Activated naive CD8-positive, alpha-beta T cell (primary cell): ENCODE results near the gene SUPT3H.

Experiments used
- H3K27ac Mint-ChIP-seq: one replicate; pipeline ENCODE4 v1.8.0; 2021; ENCODE audit warnings: mixed read lengths
- H3K27me3 Mint-ChIP-seq: one replicate; pipeline ENCODE4 v1.8.0; 2021; ENCODE audit warnings: mixed read lengths
- H3K36me3 Mint-ChIP-seq: one replicate; pipeline ENCODE4 v1.8.0; 2021; ENCODE audit warnings: mixed read lengths
- H3K4me1 Mint-ChIP-seq: one replicate; pipeline ENCODE4 v1.8.0; 2021; ENCODE audit warnings: low read depth, mixed read lengths
- H3K4me3 Mint-ChIP-seq: one replicate; pipeline ENCODE4 v1.8.0; 2021; ENCODE audit warnings: mild to moderate bottlenecking, mixed read lengths
- H3K9me3 Mint-ChIP-seq: one replicate; pipeline ENCODE4 v1.8.0; 2021; ENCODE audit warnings: low read depth, mixed read lengths

The SUPT3H gene

DNA sequence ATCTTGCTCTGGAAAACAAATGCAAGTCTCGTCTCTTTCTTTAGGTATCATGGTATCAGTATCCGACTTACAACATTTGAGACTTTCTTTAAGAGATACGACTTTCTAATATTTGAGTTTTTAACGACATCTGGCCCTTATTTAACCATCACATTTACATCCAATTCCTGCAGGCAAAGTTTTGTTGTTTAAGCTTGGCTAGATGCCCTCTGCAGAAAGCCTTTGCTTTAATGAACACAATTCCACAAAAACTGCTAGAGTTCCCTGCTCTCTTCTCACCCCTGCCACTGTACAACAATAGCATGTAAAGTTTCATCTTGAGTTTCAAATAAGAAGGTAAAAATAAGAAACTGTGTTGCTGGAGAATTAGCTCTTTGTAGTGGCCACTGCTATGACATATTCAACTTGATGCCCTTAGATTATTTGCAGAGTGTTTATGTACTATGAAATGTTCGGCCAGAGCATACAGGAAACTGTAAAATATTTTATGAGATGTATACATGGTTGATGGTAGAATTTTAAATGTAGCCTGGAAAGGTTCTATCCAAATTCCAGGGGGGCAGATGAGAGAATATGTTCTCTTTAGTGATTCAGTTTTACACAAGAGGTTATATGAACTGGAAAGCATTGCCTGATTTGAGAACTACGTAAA lies 551.6 kb downstream of the SUPT3H start:
- H3K4me1 Mint-ChIP-seq = peaks cover 28% of the 10 kb centered on the region

DNA sequence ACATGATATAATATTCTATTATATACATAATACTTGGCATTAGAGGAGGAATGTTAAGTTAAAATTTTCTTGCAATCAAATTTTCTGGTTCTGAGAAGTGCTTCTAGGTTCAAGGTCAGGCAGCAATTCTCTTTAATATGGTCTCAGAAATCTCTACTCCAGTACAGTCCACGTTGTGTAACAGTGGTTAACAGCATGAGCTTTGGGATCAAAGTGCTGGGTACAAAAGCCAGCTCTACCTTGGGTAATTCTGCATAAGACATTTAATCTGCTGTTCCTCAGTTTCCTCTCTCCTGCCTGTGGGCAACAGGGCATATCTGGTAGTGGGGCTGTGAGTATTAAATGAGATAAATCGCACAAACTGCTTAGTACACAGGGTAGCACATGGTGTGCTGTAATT lies 552.5 kb downstream of the SUPT3H start:
- no peaks in the 10 kb centered on the region for H3K9me3 Mint-ChIP-seq
- H3K27ac Mint-ChIP-seq = no peak overlapping the region
- H3K4me3 Mint-ChIP-seq = no peak overlapping the region
- no peaks in the 10 kb centered on the region for H3K27me3 Mint-ChIP-seq
- peaks cover 23% of the 10 kb centered on the region for H3K36me3 Mint-ChIP-seq
- H3K4me1 Mint-ChIP-seq = peaks cover 21% of the 10 kb centered on the region

More for the DNA sequence above, 551.6 kb downstream of the SUPT3H start:
- no peak overlapping the region for H3K4me3 Mint-ChIP-seq
- H3K27ac Mint-ChIP-seq = no peak overlapping the region
- H3K9me3 Mint-ChIP-seq = no peaks in the 10 kb centered on the region
- H3K27me3 Mint-ChIP-seq = no peaks in the 10 kb centered on the region
- peaks cover 17% of the 10 kb centered on the region for H3K36me3 Mint-ChIP-seq

DNA sequence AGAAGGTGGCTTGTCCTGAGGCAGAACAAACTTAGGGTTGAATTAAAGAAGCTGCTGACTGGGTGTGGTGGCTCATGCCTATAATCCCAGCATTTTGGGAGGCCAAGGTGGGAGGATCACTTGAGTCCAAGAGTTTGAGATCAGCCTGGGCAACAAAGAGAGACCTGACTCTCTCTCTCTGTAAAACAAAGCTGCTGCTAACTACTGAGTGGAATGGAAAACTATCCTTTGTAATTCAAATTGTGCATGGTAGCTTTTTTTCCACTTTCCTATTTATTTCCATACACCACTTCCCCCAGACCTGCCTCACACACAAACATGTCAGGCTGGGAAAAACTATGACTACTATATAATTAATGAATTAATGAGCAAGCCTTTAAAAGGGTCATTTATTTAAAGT lies 553.2 kb downstream of the SUPT3H start:
- Mint-ChIP-seq H3K27me3 (no peaks in the 10 kb centered on the region), H3K4me3 (no peak overlapping the region), H3K36me3 (peaks cover 25% of the 10 kb centered on the region), H3K9me3 (no peaks in the 10 kb centered on the region), H3K4me1 (peaks cover 14% of the 10 kb centered on the region), H3K27ac (no peak overlapping the region)

DNA sequence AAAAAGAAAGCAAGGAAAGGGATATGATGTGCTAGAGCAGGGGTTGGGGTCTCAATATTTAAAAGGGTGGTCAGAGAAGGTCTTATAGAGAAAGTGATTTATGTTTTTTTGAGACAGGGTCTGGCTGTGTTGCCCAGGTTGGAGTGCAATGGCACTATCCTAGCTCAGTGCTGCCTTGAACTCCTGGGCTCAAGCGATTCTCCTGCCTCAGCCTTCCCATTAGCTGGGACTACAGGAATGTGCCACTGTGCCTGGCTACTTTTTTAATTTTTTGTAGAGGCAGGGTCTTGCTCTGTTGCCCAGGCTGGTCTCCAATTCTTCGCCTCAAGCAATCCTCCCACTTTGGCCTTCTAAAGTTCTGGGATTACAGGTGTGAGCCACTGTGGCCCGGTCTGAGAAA lies 557.0 kb downstream of the SUPT3H start:
- Mint-ChIP-seq H3K9me3 (no peaks in the 10 kb centered on the region), H3K27ac (no peak overlapping the region), H3K4me3 (no peak overlapping the region), H3K4me1 (peaks cover 3% of the 10 kb centered on the region), H3K27me3 (no peaks in the 10 kb centered on the region), H3K36me3 (peaks cover 30% of the 10 kb centered on the region)

DNA sequence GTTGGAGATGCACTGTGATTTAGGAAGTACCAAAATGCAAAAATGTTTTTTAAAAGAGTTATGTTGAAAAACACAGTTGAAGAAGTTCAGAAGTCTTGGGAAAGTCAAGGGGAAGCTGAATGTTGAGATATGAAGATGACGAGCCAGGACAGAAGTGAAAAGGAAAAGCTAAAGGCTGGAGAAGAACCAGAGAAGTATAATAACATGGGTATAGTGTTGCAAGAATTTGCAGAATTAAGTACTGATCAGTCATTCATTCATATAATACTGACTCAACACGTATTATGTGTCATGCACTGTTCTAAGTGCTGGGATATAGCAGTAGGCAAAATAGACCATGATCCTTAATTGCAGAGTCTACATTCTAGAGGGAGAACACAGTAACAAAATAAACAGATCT lies 557.4 kb downstream of the SUPT3H start:
- Mint-ChIP-seq H3K4me3 (no peak overlapping the region), H3K9me3 (no peaks in the 10 kb centered on the region), H3K27ac (no peak overlapping the region), H3K4me1 (peaks cover 3% of the 10 kb centered on the region), H3K36me3 (peaks cover 28% of the 10 kb centered on the region), H3K27me3 (no peaks in the 10 kb centered on the region)

DNA sequence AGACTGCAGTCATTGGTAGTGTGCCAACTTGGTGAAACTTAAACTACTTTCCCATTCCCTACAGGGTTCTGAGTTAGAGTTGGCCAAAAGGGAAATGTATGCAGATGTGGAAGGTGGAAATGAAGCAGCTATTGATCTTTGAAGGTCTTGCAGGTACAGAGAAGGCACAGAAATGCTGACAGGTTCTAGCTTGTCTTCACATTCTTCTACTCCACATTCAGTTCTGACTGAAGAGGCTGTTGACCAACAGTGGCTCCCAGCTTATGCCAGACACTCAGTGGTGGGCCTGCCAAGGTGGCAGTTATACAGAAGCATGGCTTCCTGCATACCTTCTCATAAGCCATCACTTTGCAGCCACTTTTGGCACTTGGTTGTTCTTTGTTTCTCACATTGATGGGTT lies 566.3 kb downstream of the SUPT3H start:
- Mint-ChIP-seq H3K36me3 (peaks cover 22% of the 10 kb centered on the region), H3K27me3 (no peaks in the 10 kb centered on the region), H3K27ac (no peak overlapping the region), H3K9me3 (no peaks in the 10 kb centered on the region), H3K4me3 (no peak overlapping the region), H3K4me1 (peaks cover 30% of the 10 kb centered on the region)

DNA sequence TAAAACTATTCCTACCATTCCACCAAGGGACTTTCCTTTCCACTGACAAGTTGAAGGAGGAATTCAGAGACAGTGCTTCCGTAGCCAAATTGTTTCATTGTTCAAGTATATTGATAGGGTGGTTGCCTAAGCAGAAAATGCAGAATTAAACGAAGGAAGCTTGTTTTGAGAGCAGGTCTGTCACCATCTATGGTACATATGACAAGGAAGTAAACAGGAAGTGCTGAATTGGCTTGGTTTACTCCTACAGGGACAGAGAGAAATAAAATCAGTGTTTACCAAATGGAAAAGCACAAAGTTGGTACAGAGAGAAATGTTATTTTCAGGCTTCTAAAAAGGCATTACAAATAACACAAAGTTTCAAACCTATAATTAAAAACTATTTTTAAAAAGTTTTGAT lies 568.5 kb downstream of the SUPT3H start:
- H3K36me3 Mint-ChIP-seq = peaks cover 19% of the 10 kb centered on the region
- H3K27me3 Mint-ChIP-seq = no peaks in the 10 kb centered on the region
- H3K4me3 Mint-ChIP-seq = no peak overlapping the region
- H3K9me3 Mint-ChIP-seq = no peaks in the 10 kb centered on the region
- H3K27ac Mint-ChIP-seq = no peak overlapping the region
- peaks cover 28% of the 10 kb centered on the region for H3K4me1 Mint-ChIP-seq

DNA sequence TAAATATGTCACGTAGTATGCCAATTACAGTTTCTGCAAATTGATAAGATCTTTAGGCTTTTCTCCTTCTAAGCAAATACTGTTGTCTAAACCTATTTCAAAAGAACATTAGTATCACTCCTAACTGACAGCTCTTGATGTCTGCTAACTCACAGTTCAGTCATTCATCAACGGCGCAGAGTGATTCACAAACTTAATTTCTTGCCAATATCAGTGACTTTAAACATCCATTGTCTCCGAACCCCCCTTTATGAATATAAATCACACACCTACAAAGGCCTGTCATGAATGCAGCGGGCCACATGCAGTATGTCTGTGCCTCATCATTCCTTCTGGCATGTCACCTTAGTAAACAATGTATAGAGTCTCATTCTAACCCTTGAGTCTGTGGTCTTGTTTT lies 569.6 kb downstream of the SUPT3H start:
- Mint-ChIP-seq H3K27ac (no peak overlapping the region), H3K4me3 (no peak overlapping the region), H3K9me3 (no peaks in the 10 kb centered on the region), H3K36me3 (peaks cover 13% of the 10 kb centered on the region), H3K27me3 (no peaks in the 10 kb centered on the region), H3K4me1 (peaks cover 28% of the 10 kb centered on the region)

DNA sequence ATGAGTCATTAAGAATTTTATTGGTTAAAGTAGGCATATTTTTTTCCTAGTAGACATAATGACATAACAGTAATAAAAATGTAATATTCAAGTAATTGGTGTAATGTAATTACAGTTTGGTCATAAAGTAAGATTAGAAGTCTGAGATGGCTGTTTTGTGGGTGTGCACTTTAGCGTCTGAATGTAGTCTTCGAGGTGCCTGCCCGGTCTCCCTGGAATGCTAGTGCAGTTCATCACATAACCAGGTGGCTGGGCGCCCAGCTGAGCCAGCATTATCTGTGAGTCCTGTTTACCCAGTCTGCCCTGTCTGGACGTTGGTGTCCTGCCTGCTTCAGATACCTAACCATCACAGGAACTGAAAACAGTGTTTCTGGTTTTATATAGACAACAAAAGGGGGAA lies 571.1 kb downstream of the SUPT3H start:
- no peak overlapping the region for H3K27ac Mint-ChIP-seq
- peaks cover 7% of the 10 kb centered on the region for H3K36me3 Mint-ChIP-seq
- no peak overlapping the region for H3K4me3 Mint-ChIP-seq
- peaks cover 21% of the 10 kb centered on the region for H3K4me1 Mint-ChIP-seq
- no peaks in the 10 kb centered on the region for H3K27me3 Mint-ChIP-seq
- H3K9me3 Mint-ChIP-seq = no peaks in the 10 kb centered on the region

DNA sequence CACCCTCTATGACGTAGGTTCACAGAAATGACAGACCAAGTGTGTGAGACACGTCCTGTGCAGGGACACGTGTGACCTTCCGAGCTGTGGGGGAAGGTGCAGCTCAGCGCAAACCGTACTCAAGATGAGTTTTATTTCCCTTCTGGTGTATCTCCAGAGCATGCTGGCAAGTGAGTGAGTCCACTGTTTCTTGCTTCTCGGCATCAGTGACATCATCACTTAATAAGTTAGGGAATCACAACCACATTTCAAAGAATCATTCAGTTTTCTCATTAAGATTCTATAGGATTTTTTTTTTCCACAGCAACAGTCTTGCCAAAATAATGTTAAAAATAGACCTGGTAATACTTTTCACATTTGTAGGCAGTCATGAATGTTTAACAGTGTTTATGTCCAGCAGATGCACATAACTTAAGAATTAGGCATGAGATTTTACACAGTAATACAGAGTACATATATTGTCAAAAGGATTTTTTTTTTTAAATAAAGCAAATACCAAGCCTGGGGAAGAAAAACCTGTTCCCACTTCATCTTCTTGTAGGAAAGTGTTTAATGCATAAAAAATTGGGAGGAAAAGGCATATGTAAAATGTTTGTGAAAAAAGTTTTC lies 572.4 kb downstream of the SUPT3H start:
- H3K4me3 Mint-ChIP-seq = no peak overlapping the region
- H3K27me3 Mint-ChIP-seq = no peaks in the 10 kb centered on the region
- no peaks in the 10 kb centered on the region for H3K9me3 Mint-ChIP-seq
- no peak overlapping the region for H3K27ac Mint-ChIP-seq
- peaks cover 13% of the 10 kb centered on the region for H3K4me1 Mint-ChIP-seq
- H3K36me3 Mint-ChIP-seq = peaks cover 7% of the 10 kb centered on the region

DNA sequence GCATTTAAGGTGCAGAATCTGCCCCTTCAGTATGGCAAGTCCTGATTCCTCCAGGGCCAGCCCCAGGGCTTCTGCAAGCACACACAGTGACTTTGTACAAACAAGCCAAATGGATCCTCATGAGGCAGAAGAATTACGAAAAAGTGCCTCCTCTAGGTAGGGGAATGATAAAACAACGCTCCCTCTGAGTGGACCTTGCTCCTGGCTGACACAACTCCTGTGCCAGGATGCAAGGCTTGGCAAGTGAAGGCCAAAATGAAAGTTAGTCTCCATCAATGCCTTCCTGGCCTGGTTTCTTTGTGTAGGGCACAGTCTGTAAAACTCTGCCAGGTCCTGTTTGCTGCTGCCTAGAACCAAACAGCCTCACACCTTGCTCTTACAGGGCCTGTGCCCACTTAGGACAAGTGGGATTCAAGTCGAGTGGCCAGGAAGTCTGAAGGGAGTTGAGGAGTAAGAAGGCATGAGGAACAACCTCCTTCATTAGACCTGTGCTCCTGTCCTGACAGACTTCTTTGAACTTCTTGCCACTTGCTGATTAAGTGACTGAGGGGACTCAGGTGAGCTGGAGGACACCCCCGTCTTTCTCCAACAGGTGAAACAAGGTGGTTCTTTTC lies 573.1 kb downstream of the SUPT3H start:
- Mint-ChIP-seq H3K4me3 (no peak overlapping the region), H3K36me3 (peaks cover 5% of the 10 kb centered on the region), H3K27ac (no peak overlapping the region), H3K4me1 (peaks cover 9% of the 10 kb centered on the region), H3K27me3 (no peaks in the 10 kb centered on the region), H3K9me3 (no peaks in the 10 kb centered on the region)

DNA sequence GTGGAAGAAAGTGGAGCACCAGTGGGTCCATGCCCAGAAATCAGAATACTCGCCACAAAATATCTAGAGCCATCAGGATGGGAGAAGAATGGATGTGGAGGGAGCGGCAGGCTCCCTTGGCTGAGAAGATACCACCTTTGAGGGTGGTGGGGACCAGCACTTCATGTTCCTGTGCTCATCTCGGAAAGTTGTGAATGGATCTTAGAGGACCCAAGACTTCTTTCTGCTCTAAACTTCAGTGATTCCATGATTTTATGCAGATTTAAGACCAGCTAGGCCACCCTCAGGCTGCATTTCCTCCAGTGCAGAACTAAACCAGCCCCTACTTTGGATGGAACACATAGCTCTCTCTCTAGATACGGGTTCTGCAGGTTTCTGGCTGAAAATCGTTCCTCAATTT lies 573.7 kb downstream of the SUPT3H start:
- Mint-ChIP-seq H3K36me3 (peaks cover 2% of the 10 kb centered on the region), H3K27me3 (no peaks in the 10 kb centered on the region), H3K9me3 (no peaks in the 10 kb centered on the region), H3K4me3 (no peak overlapping the region), H3K4me1 (peaks cover 4% of the 10 kb centered on the region), H3K27ac (no peak overlapping the region)

DNA sequence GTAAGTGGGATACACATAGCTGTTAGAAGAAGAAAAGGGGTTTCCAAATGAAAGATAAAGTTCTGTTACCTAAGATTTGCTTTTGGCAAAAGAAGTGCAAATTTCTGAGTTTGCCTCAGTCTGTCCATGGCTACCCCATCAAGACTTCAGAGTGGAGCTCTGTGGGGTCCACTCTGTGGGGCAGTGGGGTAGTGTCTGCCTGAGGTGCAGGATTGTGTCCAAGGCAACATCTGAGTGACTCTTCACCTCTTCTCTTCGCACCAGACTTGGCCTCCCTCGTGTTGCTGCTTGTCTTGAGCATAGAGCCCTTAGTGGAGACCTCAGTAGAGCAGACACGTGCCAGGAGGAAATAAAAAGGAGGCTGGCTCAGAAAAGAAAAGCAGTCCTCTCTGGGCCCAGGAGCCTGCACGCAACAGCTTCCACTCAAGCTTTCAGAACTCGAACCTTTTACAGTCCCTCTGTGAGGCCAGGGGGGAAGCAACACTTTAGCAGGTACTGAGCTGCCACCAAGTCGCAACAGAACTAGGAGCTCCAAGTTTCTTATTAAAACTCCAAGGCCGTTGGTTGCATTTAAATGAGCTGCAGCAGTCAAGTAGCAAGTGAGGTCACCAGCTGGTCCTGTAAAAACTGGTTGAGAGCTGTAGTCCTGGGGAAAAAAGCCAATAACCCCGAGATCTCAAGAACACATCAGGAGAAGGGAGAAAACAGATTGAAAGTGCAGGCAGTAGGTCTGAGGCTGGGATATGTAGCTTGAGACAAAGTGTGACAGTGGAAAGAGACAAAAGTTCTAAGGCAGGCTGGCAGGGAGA lies 576.7 kb downstream of the SUPT3H start:
- no peak overlapping the region for H3K4me3 Mint-ChIP-seq
- H3K36me3 Mint-ChIP-seq = no peaks in the 10 kb centered on the region
- peaks cover 2% of the 10 kb centered on the region for H3K4me1 Mint-ChIP-seq
- H3K27me3 Mint-ChIP-seq = no peaks in the 10 kb centered on the region
- H3K9me3 Mint-ChIP-seq = no peaks in the 10 kb centered on the region
- H3K27ac Mint-ChIP-seq = no peak overlapping the region

DNA sequence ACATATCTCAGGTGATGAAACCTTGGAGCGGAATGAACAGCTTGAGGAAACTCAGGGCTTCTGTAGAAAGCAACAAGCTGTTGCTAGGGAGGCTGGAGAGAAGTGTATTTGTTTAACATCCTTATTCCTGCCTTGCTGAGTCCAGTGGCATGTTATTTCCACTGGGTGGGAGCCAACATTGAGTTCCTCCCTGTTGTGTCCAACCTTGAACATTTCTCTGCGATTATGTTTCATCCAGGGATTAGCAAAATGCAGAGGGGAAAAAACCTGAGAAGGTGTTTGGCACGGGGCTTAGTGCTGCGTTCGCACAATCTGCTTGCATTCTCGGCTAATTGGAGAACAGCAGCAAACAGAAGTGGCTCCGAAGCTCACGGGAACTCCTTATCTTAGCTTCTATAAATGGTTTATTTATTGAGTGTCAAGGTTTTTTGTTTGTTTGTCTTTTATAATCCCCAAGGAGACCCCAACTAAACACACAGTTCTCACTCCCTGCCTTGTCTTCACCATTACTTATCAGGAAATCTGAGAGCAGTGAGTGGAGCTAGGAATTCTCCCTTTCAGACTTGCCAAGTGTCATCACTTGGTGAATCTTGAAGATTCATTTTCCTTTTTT lies 577.5 kb downstream of the SUPT3H start:
- Mint-ChIP-seq H3K9me3 (no peaks in the 10 kb centered on the region), H3K4me1 (peaks cover 2% of the 10 kb centered on the region), H3K27ac (no peak overlapping the region), H3K27me3 (no peaks in the 10 kb centered on the region), H3K4me3 (no peak overlapping the region), H3K36me3 (no peaks in the 10 kb centered on the region)

DNA sequence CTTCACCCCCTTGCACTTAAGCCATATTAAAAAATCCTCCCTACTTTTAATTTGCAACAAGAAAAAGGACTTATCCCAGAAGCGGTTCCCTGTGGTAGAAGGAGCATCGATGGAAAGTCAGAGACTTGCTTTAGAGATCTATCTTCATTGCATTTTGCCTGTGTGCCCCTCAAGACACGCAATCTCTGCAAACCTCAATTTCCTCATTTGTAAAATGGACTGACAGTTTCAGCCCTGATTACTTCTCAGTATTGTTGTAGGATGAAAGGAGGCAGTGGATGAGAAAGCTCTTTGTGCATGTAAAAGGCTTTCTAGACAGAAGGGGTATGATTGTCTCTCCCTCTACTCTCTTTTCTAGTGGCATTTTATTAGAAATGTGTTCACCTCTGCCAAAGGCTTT lies 580.0 kb downstream of the SUPT3H start:
- Mint-ChIP-seq H3K27me3 (peaks cover 2% of the 10 kb centered on the region), H3K4me3 (no peak overlapping the region), H3K36me3 (peaks cover 2% of the 10 kb centered on the region), H3K4me1 (peaks cover 2% of the 10 kb centered on the region), H3K9me3 (no peaks in the 10 kb centered on the region), H3K27ac (no peak overlapping the region)
